Measurements from ENCODE around the gene DNAJC19.

The DNAJC19 gene

DNA sequence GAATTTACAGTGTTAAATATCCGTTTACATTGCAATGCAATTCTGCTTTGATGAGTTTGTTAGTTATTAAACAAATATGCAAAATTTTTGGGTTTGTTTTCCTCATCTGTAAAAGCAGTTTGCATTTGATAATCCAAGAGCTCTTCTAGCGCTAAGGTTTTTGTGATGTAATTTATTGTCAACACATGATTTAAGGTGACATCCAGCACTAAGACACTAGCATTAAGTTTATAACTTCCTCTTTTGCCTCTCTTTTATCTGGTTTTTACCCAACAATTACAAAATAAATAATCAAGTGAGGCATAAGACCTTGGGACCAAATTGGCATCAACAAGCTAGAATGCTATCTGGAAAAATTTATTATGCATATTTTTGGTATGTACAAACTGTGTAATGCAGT, 969 bp upstream of the DNAJC19 start:
- Histone ChIP-seq H3K9me3 (ENCODE audit: control insufficient read depth, insufficient read depth, low read depth, low read length) (no peaks in the 10 kb centered on the region), H3K4me3 (ENCODE audit: low read depth, low read length) (no peak overlapping the region), H3K4me1 (ENCODE audit: control insufficient read depth, insufficient read depth, low read length) (no peaks in the 10 kb centered on the region), H3K27ac (ENCODE audit: extremely low read depth, low read depth, low read length) (no peak overlapping the region), H3K36me3 (ENCODE audit: control insufficient read depth in 2 of 2, insufficient read depth in 1 of 2, low read length in 2 of 2) (peaks cover 0 to 26% of the 10 kb centered on the region in 2 experiments)
- ChIA-PET POLR2A (interaction anchor here (0.5 to 0.7 kb wide), 2 partner anchors 137 to 1426 kb away, joined by 3 to 4 read pairs; no protein-coding TSS in a partner anchor), CTCF (interaction anchor here (0.5 to 0.6 kb wide), 2 partner anchors 56 to 1179 kb away, joined by 3 read pairs; no protein-coding TSS in a partner anchor)
- TF ChIP-seq ZNF274 (IDR thresholded peaks at IDR 0.05; ENCODE audit: low read length) (no peak), ZNF274 (tag by site-specific recombination; IDR thresholded peaks at IDR 0.05; ENCODE audit: borderline replicate concordance) (no peak), ZNF416 (tag by site-specific recombination; IDR thresholded peaks at IDR 0.05) (no peak), SP2 (tag by site-specific recombination; IDR thresholded peaks at IDR 0.05) (no peak), MEIS1 (CRISPR knock-in tag; IDR thresholded peaks at IDR 0.05; ENCODE audit: borderline replicate concordance) (no peak), ZNF677 (tag by site-specific recombination; IDR thresholded peaks at IDR 0.05) (no peak), ZNF404 (tag by site-specific recombination; IDR thresholded peaks at IDR 0.05) (no peak), ZNF670 (tag by site-specific recombination; IDR thresholded peaks at IDR 0.05; ENCODE audit: low read depth) (no peak), ZNF600 (tag by site-specific recombination; IDR thresholded peaks at IDR 0.05) (no peak), ZBTB20 (tag by site-specific recombination; IDR thresholded peaks at IDR 0.05) (no peak), ZNF112 (tag by site-specific recombination; IDR thresholded peaks at IDR 0.05) (no peak), ZSCAN30 (tag by site-specific recombination; IDR thresholded peaks at IDR 0.05) (no peak), ZNF791 (tag by site-specific recombination; IDR thresholded peaks at IDR 0.05) (no peak), ZNF585B (tag by site-specific recombination; IDR thresholded peaks at IDR 0.05) (no peak), FEZF1 (tag by site-specific recombination; IDR thresholded peaks at IDR 0.05) (no peak), GFI1B (tag by site-specific recombination; IDR thresholded peaks at IDR 0.05) (no peak), ZNF311 (tag by site-specific recombination; IDR thresholded peaks at IDR 0.05; ENCODE audit: borderline replicate concordance) (no peak)
- TF ChIP-seq, protein P1, sequence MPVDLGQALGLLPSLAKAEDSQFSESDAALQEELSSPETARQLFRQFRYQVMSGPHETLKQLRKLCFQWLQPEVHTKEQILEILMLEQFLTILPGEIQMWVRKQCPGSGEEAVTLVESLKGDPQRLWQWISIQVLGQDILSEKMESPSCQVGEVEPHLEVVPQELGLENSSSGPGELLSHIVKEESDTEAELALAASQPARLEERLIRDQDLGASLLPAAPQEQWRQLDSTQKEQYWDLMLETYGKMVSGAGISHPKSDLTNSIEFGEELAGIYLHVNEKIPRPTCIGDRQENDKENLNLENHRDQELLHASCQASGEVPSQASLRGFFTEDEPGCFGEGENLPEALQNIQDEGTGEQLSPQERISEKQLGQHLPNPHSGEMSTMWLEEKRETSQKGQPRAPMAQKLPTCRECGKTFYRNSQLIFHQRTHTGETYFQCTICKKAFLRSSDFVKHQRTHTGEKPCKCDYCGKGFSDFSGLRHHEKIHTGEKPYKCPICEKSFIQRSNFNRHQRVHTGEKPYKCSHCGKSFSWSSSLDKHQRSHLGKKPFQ (tag by site-specific recombination; IDR thresholded peaks at IDR 0.05), result no peak
- TF ChIP-seq, protein P2, sequence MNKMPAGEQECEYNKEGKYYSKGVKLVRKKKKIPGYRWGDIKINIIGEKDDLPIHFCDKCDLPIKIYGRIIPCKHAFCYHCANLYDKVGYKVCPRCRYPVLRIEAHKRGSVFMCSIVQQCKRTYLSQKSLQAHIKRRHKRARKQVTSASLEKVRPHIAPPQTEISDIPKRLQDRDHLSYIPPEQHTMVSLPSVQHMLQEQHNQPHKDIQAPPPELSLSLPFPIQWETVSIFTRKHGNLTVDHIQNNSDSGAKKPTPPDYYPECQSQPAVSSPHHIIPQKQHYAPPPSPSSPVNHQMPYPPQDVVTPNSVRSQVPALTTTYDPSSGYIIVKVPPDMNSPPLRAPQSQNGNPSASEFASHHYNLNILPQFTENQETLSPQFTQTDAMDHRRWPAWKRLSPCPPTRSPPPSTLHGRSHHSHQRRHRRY (tag by site-specific recombination; IDR thresholded peaks at IDR 0.05), result no peak
- TF ChIP-seq, protein P3, sequence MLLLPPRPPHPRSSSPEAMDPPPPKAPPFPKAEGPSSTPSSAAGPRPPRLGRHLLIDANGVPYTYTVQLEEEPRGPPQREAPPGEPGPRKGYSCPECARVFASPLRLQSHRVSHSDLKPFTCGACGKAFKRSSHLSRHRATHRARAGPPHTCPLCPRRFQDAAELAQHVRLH (tag by site-specific recombination; IDR thresholded peaks at IDR 0.05), result no peak
- TF ChIP-seq, protein P4, sequence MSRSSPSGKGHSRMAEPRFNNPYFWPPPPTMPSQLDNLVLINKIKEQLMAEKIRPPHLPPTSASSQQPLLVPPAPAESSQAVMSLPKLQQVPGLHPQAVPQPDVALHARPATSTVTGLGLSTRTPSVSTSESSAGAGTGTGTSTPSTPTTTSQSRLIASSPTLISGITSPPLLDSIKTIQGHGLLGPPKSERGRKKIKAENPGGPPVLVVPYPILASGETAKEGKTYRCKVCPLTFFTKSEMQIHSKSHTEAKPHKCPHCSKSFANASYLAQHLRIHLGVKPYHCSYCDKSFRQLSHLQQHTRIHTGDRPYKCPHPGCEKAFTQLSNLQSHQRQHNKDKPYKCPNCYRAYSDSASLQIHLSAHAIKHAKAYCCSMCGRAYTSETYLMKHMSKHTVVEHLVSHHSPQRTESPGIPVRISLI (tag by site-specific recombination; IDR thresholded peaks at IDR 0.05), result no peak

DNA sequence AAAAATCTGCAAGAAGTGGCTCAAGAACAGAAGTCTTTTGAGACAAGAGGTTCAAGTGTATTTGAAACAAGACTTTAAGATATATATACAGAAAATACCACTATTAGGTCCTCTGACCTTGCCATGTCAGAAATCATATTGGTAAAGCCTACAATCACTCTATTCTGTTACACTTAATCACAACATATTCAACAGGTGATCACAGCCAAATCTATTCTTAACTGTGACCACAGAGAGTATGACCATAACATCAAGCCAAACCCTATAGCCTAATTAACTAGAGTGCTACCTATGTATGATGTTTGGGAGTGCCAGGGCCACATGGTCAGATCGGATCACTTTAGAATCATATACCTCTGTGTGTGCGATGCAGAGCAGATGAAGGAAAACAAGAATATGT, 2.2 kb downstream of the DNAJC19 start:
- peaks cover 0 to 50% of the 10 kb centered on the region in 2 experiments for H3K36me3 ChIP-seq (ENCODE audit: control insufficient read depth in 2 of 2, insufficient read depth in 1 of 2, low read length in 2 of 2)
- no peaks in the 10 kb centered on the region for H3K4me1 ChIP-seq (ENCODE audit: control insufficient read depth, insufficient read depth, low read length)
- CTCF ChIA-PET, result no interaction called here
- no peak overlapping the region for H3K27ac ChIP-seq (ENCODE audit: extremely low read depth, low read depth, low read length)
- TF ChIP-seq, protein P5, sequence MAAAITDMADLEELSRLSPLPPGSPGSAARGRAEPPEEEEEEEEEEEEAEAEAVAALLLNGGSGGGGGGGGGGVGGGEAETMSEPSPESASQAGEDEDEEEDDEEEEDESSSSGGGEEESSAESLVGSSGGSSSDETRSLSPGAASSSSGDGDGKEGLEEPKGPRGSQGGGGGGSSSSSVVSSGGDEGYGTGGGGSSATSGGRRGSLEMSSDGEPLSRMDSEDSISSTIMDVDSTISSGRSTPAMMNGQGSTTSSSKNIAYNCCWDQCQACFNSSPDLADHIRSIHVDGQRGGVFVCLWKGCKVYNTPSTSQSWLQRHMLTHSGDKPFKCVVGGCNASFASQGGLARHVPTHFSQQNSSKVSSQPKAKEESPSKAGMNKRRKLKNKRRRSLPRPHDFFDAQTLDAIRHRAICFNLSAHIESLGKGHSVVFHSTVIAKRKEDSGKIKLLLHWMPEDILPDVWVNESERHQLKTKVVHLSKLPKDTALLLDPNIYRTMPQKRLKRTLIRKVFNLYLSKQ (tag by site-specific recombination; IDR thresholded peaks at IDR 0.05; ENCODE audit: borderline replicate concordance), result no peak
- TF ChIP-seq ZNF426 (tag by site-specific recombination; IDR thresholded peaks at IDR 0.05), result no peak
- TF ChIP-seq KLF1 (tag by site-specific recombination; IDR thresholded peaks at IDR 0.05), result no peak
- TF ChIP-seq, protein P6, sequence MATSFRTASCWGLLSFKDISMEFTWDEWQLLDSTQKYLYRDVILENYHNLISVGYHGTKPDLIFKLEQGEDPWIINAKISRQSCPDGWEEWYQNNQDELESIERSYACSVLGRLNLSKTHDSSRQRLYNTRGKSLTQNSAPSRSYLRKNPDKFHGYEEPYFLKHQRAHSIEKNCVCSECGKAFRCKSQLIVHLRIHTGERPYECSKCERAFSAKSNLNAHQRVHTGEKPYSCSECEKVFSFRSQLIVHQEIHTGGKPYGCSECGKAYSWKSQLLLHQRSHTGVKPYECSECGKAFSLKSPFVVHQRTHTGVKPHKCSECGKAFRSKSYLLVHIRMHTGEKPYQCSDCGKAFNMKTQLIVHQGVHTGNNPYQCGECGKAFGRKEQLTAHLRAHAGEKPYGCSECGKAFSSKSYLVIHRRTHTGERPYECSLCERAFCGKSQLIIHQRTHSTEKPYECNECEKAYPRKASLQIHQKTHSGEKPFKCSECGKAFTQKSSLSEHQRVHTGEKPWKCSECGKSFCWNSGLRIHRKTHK (tag by site-specific recombination; IDR thresholded peaks at IDR 0.05), result no peak
- TF ChIP-seq SCRT1 (tag by site-specific recombination; IDR thresholded peaks at IDR 0.05; ENCODE audit: borderline replicate concordance), result peak; percentile 54
- no peak for TF ChIP-seq GLIS2 (tag by site-specific recombination; IDR thresholded peaks at IDR 0.05)
- TF ChIP-seq SCRT2 (tag by site-specific recombination; IDR thresholded peaks at IDR 0.05), result peak; percentile 88
- TF ChIP-seq ZNF157 (tag by site-specific recombination; IDR thresholded peaks at IDR 0.05), result no peak
- no peaks in the 10 kb centered on the region for H3K9me3 ChIP-seq (ENCODE audit: control insufficient read depth, insufficient read depth, low read depth, low read length)
- POLR2A ChIA-PET, result no interaction called here
- no peak overlapping the region for H3K4me3 ChIP-seq (ENCODE audit: low read depth, low read length)

Data from HEK293 (cell line).